ENCODE data around the gene PRKAB1. TPM values are rescaled to one million over a fixed set of nuclear protein-coding genes. Genes with fewer than 3 reads are reported as not detected.

PRKAB1 gene
- total RNA-seq, 4 donors from 2014 or later = 46.0 to 151 (median 89.3) TPM

- DNase-seq = no peak
- peak overlapping the region; percentile 74 to 82 (median 76) for H3K27ac ChIP-seq
- TF ChIP-seq POLR2A (IDR thresholded peaks at IDR 0.05) (no peak), EP300 (IDR thresholded peaks at IDR 0.05; ENCODE audit: low read depth) (no peak), POLR2AphosphoS5 (IDR thresholded peaks at IDR 0.05) (no peak), CTCF (IDR thresholded peaks at IDR 0.05) (no peak)
- H3K9me3 ChIP-seq = no peaks in the 10 kb centered on the region
- H3K4me1 ChIP-seq = peaks cover 15 to 46% (median 23%) of the 10 kb centered on the region in 4 donors
- 74% methylated on average over 1 of the region's 1 CpG; no CpG with 5 or more reads in 1 of the 2 donors for WGBS, 2 donors (ENCODE audit: low coverage in 1 of 2)
- in situ Hi-C loops (cut with MboI; ENCODE audit: low pct_ligation_motif_present in 1 of 4, low pct_unique_long_range_greater_than_20kb in 1 of 4, low sequenced_read_pairs in 3 of 4) = no loop called here
- no peaks in the 10 kb centered on the region for H3K36me3 ChIP-seq
- no peaks in the 10 kb centered on the region for H3K27me3 ChIP-seq
- intact Hi-C loops (cut with DNase I; ENCODE audit: low total_unique reads) = no loop called here
- no peak overlapping the region for H3K4me3 ChIP-seq
Observed at GRCh38 chr12:119693511-119693910, 25.6 kb downstream of the PRKAB1 start.

GRCh38 chr12:119694111-119694510 is 26.2 kb downstream of the PRKAB1 start:
- TF ChIP-seq POLR2AphosphoS5 (IDR thresholded peaks at IDR 0.05) (no peak), EP300 (IDR thresholded peaks at IDR 0.05; ENCODE audit: low read depth) (no peak), POLR2A (IDR thresholded peaks at IDR 0.05) (no peak), CTCF (IDR thresholded peaks at IDR 0.05) (no peak)
- in situ Hi-C loops (cut with MboI; ENCODE audit: low pct_ligation_motif_present in 1 of 4, low pct_unique_long_range_greater_than_20kb in 1 of 4, low sequenced_read_pairs in 3 of 4) = no loop called here
- H3K27me3 ChIP-seq = no peaks in the 10 kb centered on the region
- no peak overlapping the region for H3K4me3 ChIP-seq
- peaks cover 15 to 40% (median 22%) of the 10 kb centered on the region in 4 donors for H3K4me1 ChIP-seq
- no peaks in the 10 kb centered on the region for H3K36me3 ChIP-seq
- intact Hi-C loops (cut with DNase I; ENCODE audit: low total_unique reads) = no loop called here
- DNase-seq = no peak
- 84 to 93% methylated on average over 4 to 6 of the region's 6 CpGs for WGBS, 2 donors (ENCODE audit: low coverage in 1 of 2)
- H3K9me3 ChIP-seq = no peaks in the 10 kb centered on the region
- H3K27ac ChIP-seq = peak overlapping the region in 3 of 4 donors; percentile 75 to 82 (median 77)

GRCh38 chr12:119695034-119695433 is 27.1 kb downstream of the PRKAB1 start:
- in situ Hi-C loops (cut with MboI; ENCODE audit: low pct_ligation_motif_present in 1 of 4, low pct_unique_long_range_greater_than_20kb in 1 of 4, low sequenced_read_pairs in 3 of 4) (no loop called here), intact Hi-C loops (cut with DNase I; ENCODE audit: low total_unique reads) (no loop called here)
- H3K27ac ChIP-seq = no peak overlapping the region
- H3K4me1 ChIP-seq = peaks cover 15 to 39% (median 22%) of the 10 kb centered on the region in 4 donors
- DNase-seq = no peak
- no peaks in the 10 kb centered on the region for H3K9me3 ChIP-seq
- 80% methylated on average over 4 of the region's 4 CpGs; no CpG with 5 or more reads in 1 of the 2 donors for WGBS, 2 donors (ENCODE audit: low coverage in 1 of 2)
- no peak overlapping the region for H3K4me3 ChIP-seq
- no peaks in the 10 kb centered on the region for H3K27me3 ChIP-seq
- no peaks in the 10 kb centered on the region for H3K36me3 ChIP-seq
- no peak for TF ChIP-seq POLR2AphosphoS5 (IDR thresholded peaks at IDR 0.05)
- peak; percentile 34 to 42 (median 37) for TF ChIP-seq CTCF (IDR thresholded peaks at IDR 0.05)
- no peak for TF ChIP-seq EP300 (IDR thresholded peaks at IDR 0.05; ENCODE audit: low read depth)
- TF ChIP-seq POLR2A (IDR thresholded peaks at IDR 0.05) = no peak

- peaks cover 13 to 29% (median 16%) of the 10 kb centered on the region in 4 donors for H3K4me1 ChIP-seq
- H3K36me3 ChIP-seq = no peaks in the 10 kb centered on the region
- H3K9me3 ChIP-seq = no peaks in the 10 kb centered on the region
- DNase-seq = no peak
- in situ Hi-C loops (cut with MboI; ENCODE audit: low pct_ligation_motif_present in 1 of 4, low pct_unique_long_range_greater_than_20kb in 1 of 4, low sequenced_read_pairs in 3 of 4) = no loop called here
- TF ChIP-seq POLR2A (IDR thresholded peaks at IDR 0.05) (no peak), POLR2AphosphoS5 (IDR thresholded peaks at IDR 0.05) (no peak), EP300 (IDR thresholded peaks at IDR 0.05; ENCODE audit: low read depth) (no peak), CTCF (IDR thresholded peaks at IDR 0.05) (no peak)
- H3K4me3 ChIP-seq = no peak overlapping the region
- H3K27ac ChIP-seq = no peak overlapping the region
- intact Hi-C loops (cut with DNase I; ENCODE audit: low total_unique reads) = no loop called here
- WGBS, 2 donors (ENCODE audit: low coverage in 1 of 2) = 84 to 100% methylated on average over 1 to 5 of the region's 5 CpGs
- H3K27me3 ChIP-seq = no peaks in the 10 kb centered on the region
Observed at GRCh38 chr12:119696943-119697342, 29.0 kb downstream of the PRKAB1 start.
